Lower leg skin (tissue), 4 donors: ENCODE measurements around the gene ACOT12. TPM values are rescaled to one million over a fixed set of nuclear protein-coding genes. Genes with fewer than 3 reads are reported as not detected.

Source experiments
- DNase-seq, 2 donors: peaks; one replicate each; pipeline ENCODE4 v3.0.0-alpha.2; 2019; ENCODE audit warnings: low spot score in 2 of 2
- H3K4me3 ChIP-seq: fragments of 200-600 bp; sonication (generic); 2 replicates; pipeline ENCODE4 v1.5.1; 2017; ENCODE audit warnings: mild to moderate bottlenecking, low read depth; ENCODE audit not compliant: poor library complexity, severe bottlenecking
- CTCF ChIP-seq, 3 donors: fragments of 450-650 bp; IDR thresholded peaks; one replicate each; pipeline ENCODE4 v1.5.1; 2016; ENCODE audit warnings: antibody characterized with exemption in 3 of 3, mild to moderate bottlenecking in 3 of 3, moderate library complexity in 2 of 3
- POLR2A ChIP-seq, 2 donors: fragments of 450-650 bp; IDR thresholded peaks; one replicate each; pipeline ENCODE4 v1.6.1; 2016 to 2017; ENCODE audit warnings: antibody characterized with exemption in 2 of 2, mild to moderate bottlenecking in 1 of 2, moderate library complexity in 1 of 2
- WGBS, 2 donors: methylation state at CpG; one replicate each; pipeline ENCODE4 v1.1.5; 2018; 5-methylcytosine and 5-hydroxymethylcytosine counted together
- intact Hi-C: fragments of 100-400 bp; cut with DNase I; formaldehyde crosslinking; loops from one replicate; pipeline ENCODE4 v1.15.0; 2023; ENCODE audit warnings: low total_unique reads
- total RNA-seq, 4 donors: library from RNA; depleted of rRNA; stranded (reverse); fragments of >200 nt; gene quantifications; one replicate each; pipeline ENCODE4 v1.1.0, GENCODE V29; 2016

The ACOT12 gene
- total RNA-seq: 1 to 10 TPM in 1 of 4 donors, not detected in 3; 1.1 TPM

- DNase-seq: no peak
- 5 to 13% methylated on average over 35 to 41 of the region's 77 CpGs for WGBS, 2 donors
- no peak for TF ChIP-seq POLR2A (IDR thresholded peaks at IDR 0.05)
- no peak for TF ChIP-seq CTCF (IDR thresholded peaks at IDR 0.05)
- no peak within 1 kb of the TSS for H3K4me3 ChIP-seq
- intact Hi-C loops: no loop called here
Observed at GRCh38 chr5:81393783-81394718, at the start of gene ACOT12. Gene ACOT12 (minus strand): TSS chr5:81394134. CDS start chr5:81394114, 20 bp downstream.

- WGBS, 2 donors: 86 to 88% methylated on average over 6 of the region's 6 CpGs
- intact Hi-C loops: no loop called here
- no peak for TF ChIP-seq CTCF (IDR thresholded peaks at IDR 0.05)
- TF ChIP-seq POLR2A (IDR thresholded peaks at IDR 0.05): no peak
- DNase-seq: no peak
- no peak overlapping the region for H3K4me3 ChIP-seq
Observed at GRCh38 chr5:81435023-81435422, 41.1 kb upstream of the ACOT12 start.

- H3K4me3 ChIP-seq: no peak overlapping the region
- intact Hi-C loops: loop anchor here (5.0 to 10.0 kb wide), 2 partner anchors 315 to 963 kb away; no protein-coding TSS in a partner anchor
- TF ChIP-seq CTCF (IDR thresholded peaks at IDR 0.05): no peak
- TF ChIP-seq POLR2A (IDR thresholded peaks at IDR 0.05): no peak
- no peak for DNase-seq
Observed at GRCh38 chr5:81429985-81430384, 36.1 kb upstream of the ACOT12 start.

GRCh38 chr5:81429363-81429762 is 35.4 kb upstream of the ACOT12 start:
- DNase-seq: no peak
- intact Hi-C loops: loop anchor here (5.0 to 10.0 kb wide), 2 partner anchors 315 to 962 kb away; no protein-coding TSS in a partner anchor
- WGBS, 2 donors: 87 to 96% methylated on average over 3 of the region's 3 CpGs
- H3K4me3 ChIP-seq: no peak overlapping the region
- TF ChIP-seq CTCF (IDR thresholded peaks at IDR 0.05) (no peak), POLR2A (IDR thresholded peaks at IDR 0.05) (no peak)

GRCh38 chr5:81428861-81429260 is 34.9 kb upstream of the ACOT12 start:
- TF ChIP-seq POLR2A (IDR thresholded peaks at IDR 0.05) (no peak), CTCF (IDR thresholded peaks at IDR 0.05) (no peak)
- intact Hi-C loops: loop anchor here (5.0 to 10.0 kb wide), 2 partner anchors 316 to 962 kb away; no protein-coding TSS in a partner anchor
- no peak overlapping the region for H3K4me3 ChIP-seq
- no peak for DNase-seq
